Ishikawa (cell line): ENCODE data around the gene NR5A2.

Experiments used
- CEBPB ChIP-seq: IDR thresholded peaks from 2 replicates; pipeline ENCODE4 v1.6.1; 2012
- CREB1 ChIP-seq: IDR thresholded peaks from 2 replicates; pipeline ENCODE4 v1.6.1; 2012; ENCODE audit warnings: low read depth
- EGR1 ChIP-seq: IDR thresholded peaks from 2 replicates; pipeline ENCODE4 v1.6.1; 2012
- EP300 ChIP-seq: IDR thresholded peaks from 2 replicates; pipeline ENCODE4 v1.6.1; 2012; ENCODE audit warnings: borderline replicate concordance
- FOXM1 ChIP-seq: IDR thresholded peaks from 2 replicates; pipeline ENCODE4 v1.6.1; 2012; ENCODE audit warnings: low read depth, borderline replicate concordance
- MAX ChIP-seq: IDR thresholded peaks from 2 replicates; pipeline ENCODE4 v1.6.1; 2012
- NFIC ChIP-seq: IDR thresholded peaks from 2 replicates; pipeline ENCODE4 v1.6.1; 2012
- RAD21 ChIP-seq: IDR thresholded peaks from 2 replicates; pipeline ENCODE4 v1.6.1; 2012; ENCODE audit warnings: low read depth
- REST ChIP-seq: IDR thresholded peaks from 2 replicates; pipeline ENCODE4 v1.6.1; 2012; ENCODE audit warnings: low read depth, mild to moderate bottlenecking
- TAF1 ChIP-seq: IDR thresholded peaks from 2 replicates; pipeline ENCODE4 v1.6.1; 2012; ENCODE audit warnings: low read depth, mild to moderate bottlenecking
- TCF12 ChIP-seq: IDR thresholded peaks from 2 replicates; pipeline ENCODE4 v1.6.1; 2012; ENCODE audit warnings: low read depth
- TEAD4 ChIP-seq: IDR thresholded peaks from 2 replicates; pipeline ENCODE4 v1.6.1; 2012
- USF1 ChIP-seq: IDR thresholded peaks from 2 replicates; pipeline ENCODE4 v1.6.1; 2012
- YY1 ChIP-seq: IDR thresholded peaks from 2 replicates; pipeline ENCODE4 v1.6.1; 2012; ENCODE audit warnings: low read depth
- ZBTB7A ChIP-seq: IDR thresholded peaks from 2 replicates; pipeline ENCODE4 v1.6.1; 2012; ENCODE audit warnings: low read depth

Gene NR5A2

GRCh38 chr1:199981584-199981983, 45.9 kb upstream of the NR5A2 start:
- TF ChIP-seq CREB1, result no peak
- no peak for TF ChIP-seq RAD21
- TF ChIP-seq TCF12, result no peak
- no peak for TF ChIP-seq TEAD4
- TF ChIP-seq EP300, result no peak
- TF ChIP-seq CEBPB, result no peak
- no peak for TF ChIP-seq USF1
- no peak for TF ChIP-seq EGR1
- TF ChIP-seq ZBTB7A, result no peak
- no peak for TF ChIP-seq YY1
- TF ChIP-seq MAX, result no peak
- TF ChIP-seq FOXM1, result no peak

DNA sequence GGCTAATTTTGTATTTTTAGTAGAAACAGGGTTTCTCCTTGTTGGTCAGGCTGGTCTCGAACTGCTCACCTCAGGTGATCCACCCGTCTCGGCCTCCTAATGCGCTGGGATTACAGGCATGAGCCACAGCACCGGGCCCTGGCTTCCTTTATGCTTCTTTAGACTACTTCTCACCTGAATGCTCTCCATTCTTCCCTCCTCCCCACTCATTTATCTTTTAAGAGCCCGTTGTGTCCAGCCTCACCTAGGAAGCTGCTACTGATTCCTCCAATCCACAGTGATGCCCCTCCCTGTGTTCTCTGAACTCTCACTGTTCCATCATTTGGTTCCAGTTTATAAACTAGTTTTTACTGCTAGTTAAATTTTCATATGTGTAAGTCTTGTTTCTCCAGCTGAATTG, 44.9 kb upstream of the NR5A2 start:
- no peak for TF ChIP-seq CEBPB
- no peak for TF ChIP-seq EGR1
- no peak for TF ChIP-seq REST
- no peak for TF ChIP-seq USF1
- no peak for TF ChIP-seq TEAD4
- TF ChIP-seq FOXM1, result no peak
- TF ChIP-seq NFIC, result no peak
- TF ChIP-seq TCF12, result no peak
- TF ChIP-seq YY1, result no peak
- TF ChIP-seq MAX, result no peak
- TF ChIP-seq TAF1, result no peak
- no peak for TF ChIP-seq CREB1
- TF ChIP-seq EP300, result no peak

DNA sequence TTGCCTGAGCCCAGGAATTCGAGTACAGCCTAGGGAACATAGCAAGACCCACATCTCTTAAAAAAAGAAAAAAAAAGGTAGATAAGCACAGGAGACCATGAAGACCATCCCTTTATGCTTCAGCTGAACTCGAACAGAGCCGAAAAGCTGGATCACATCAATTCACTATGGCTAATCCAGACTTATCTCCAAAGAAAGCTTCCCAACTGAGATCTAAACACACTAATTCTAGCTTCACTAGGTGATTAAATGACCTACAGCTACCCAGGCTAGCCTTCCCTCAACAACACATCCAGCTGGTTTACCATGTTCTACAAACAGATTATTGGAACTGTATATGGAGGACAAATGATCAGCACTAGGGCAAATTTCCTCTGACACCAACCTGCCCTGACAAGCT, 44.0 kb upstream of the NR5A2 start:
- TF ChIP-seq MAX (no peak), REST (no peak), TEAD4 (no peak), USF1 (no peak), RAD21 (no peak), ZBTB7A (no peak), CREB1 (no peak), TCF12 (no peak), EGR1 (no peak), EP300 (no peak), FOXM1 (no peak), CEBPB (no peak), YY1 (no peak), NFIC (no peak), TAF1 (no peak)

GRCh38 chr1:199995096-199995685, 32.3 kb upstream of the NR5A2 start:
- no peak for TF ChIP-seq CREB1
- TF ChIP-seq TCF12, result no peak
- no peak for TF ChIP-seq YY1
- TF ChIP-seq RAD21, result no peak
- TF ChIP-seq FOXM1, result no peak
- TF ChIP-seq TAF1, result no peak
- TF ChIP-seq ZBTB7A, result no peak
- TF ChIP-seq CEBPB, result no peak
- no peak for TF ChIP-seq EGR1
- TF ChIP-seq TEAD4, result no peak
- TF ChIP-seq NFIC, result no peak
- no peak for TF ChIP-seq MAX
- no peak for TF ChIP-seq REST
- no peak for TF ChIP-seq USF1
- TF ChIP-seq EP300, result no peak
